Endothelial cell of umbilical vein (primary cell): ENCODE measurements around the gene AMER1. TPM values are rescaled to one million over a fixed set of nuclear protein-coding genes. Genes with fewer than 3 reads are reported as not detected.

Experiments used
- BruUV-seq: library from RNA; stranded (reverse); fragments of 400-500 nt; replicated peaks from 2 replicates; lab custom pipeline; 2021; lab: Mats Ljungman, UMichigan
- CTCF ChIA-PET: fragments of 300-600, 350-600 bp; sonication (Branson Sonifier 250); formaldehyde crosslinking; loops from one replicate; lab custom pipeline; 2021; ENCODE audit warnings: antibody characterized with exemption, inconsistent platforms; lab: Charles Lee
- POLR2A ChIA-PET: fragments of 300-600, 350-600 bp; sonication (Branson Sonifier 250); formaldehyde crosslinking; loops from one replicate; lab custom pipeline; 2021; ENCODE audit warnings: antibody characterized with exemption, inconsistent platforms; lab: Charles Lee
- DNase-seq: peaks from one replicate; pipeline ENCODE4 v3.0.0-alpha.2; 2011; ENCODE audit warnings: low read depth, low spot score
- FAIRE-seq: peaks from 2 replicates; lab custom pipeline; 2011; peaks lifted over from hg19 to GRCh38; lab: Jason Lieb, UNC
- H2AFZ ChIP-seq: 2 replicates; pipeline ENCODE4 v1.6.0; 2012; ENCODE audit warnings: low read depth, low read length, control low read depth, inconsistent platforms
- H3K27ac ChIP-seq: 2 replicates; pipeline ENCODE4 v1.5.1; 2011; ENCODE audit warnings: low read depth, mild to moderate bottlenecking, control low read depth, low read length, moderate library complexity; ENCODE audit not compliant: insufficient read depth
- H3K27me3 ChIP-seq, 2 experiments: 2 replicates each; pipeline versions ENCODE4 v1.6.0 to v1.6.1; 2011; ENCODE audit warnings: low read length in 2 of 2, mixed read lengths in 1 of 2; ENCODE audit not compliant: control insufficient read depth in 2 of 2, insufficient read depth in 2 of 2
- H3K36me3 ChIP-seq, 2 experiments: 2 replicates in 1 of 2; 3 replicates in 1 of 2; pipeline ENCODE4 v1.5.1; 2011; ENCODE audit warnings: low read length in 2 of 2, mild to moderate bottlenecking in 1 of 2, moderate library complexity in 1 of 2; ENCODE audit not compliant: control insufficient read depth in 2 of 2, insufficient read depth in 2 of 2; ENCODE audit errors: extremely low read depth in 1 of 2
- H3K4me1 ChIP-seq: 3 replicates; pipeline ENCODE4 v1.5.1; 2011; ENCODE audit warnings: mild to moderate bottlenecking, low read length; ENCODE audit not compliant: control insufficient read depth, insufficient read depth; ENCODE audit errors: extremely low read depth
- H3K4me2 ChIP-seq: 2 replicates; pipeline ENCODE4 v1.6.1; 2011; ENCODE audit warnings: low read length, control low read depth, mixed read lengths; ENCODE audit not compliant: insufficient read depth
- H3K4me3 ChIP-seq, 3 experiments: fragments of 200-600 bp in 1 of 3; sonication (generic), shearing (Covaris generic) in 1 of 3; replicated peaks in 1 of 3; 2 replicates each; pipeline ENCODE4 v1.5.1; 2011 to 2016; ENCODE audit warnings: control low read depth in 3 of 3, low read length in 3 of 3, mild to moderate bottlenecking in 2 of 3, inconsistent platforms in 1 of 3, low read depth in 1 of 3, moderate library complexity in 1 of 3; ENCODE audit not compliant: insufficient read depth in 1 of 3
- H3K79me2 ChIP-seq: 2 replicates; pipeline ENCODE4 v1.6.0; 2012; ENCODE audit warnings: low read length, inconsistent platforms; ENCODE audit not compliant: control insufficient read depth, insufficient read depth
- H3K9ac ChIP-seq: replicated peaks from 2 replicates; pipeline ENCODE3; 2011; ENCODE audit warnings: low read length, control low read depth; ENCODE audit not compliant: insufficient read depth; ENCODE audit errors: extremely low read depth
- H3K9me1 ChIP-seq: replicated peaks from 3 replicates; pipeline ENCODE4 v1.6.0; 2011; ENCODE audit warnings: mild to moderate bottlenecking, low read length; ENCODE audit not compliant: control insufficient read depth, insufficient read depth; ENCODE audit errors: extremely low read depth
- H3K9me3 ChIP-seq: replicated peaks from 2 replicates; pipeline ENCODE4 v1.5.1; 2012; ENCODE audit warnings: low read length, inconsistent platforms; ENCODE audit not compliant: control insufficient read depth, insufficient read depth
- H4K20me1 ChIP-seq: replicated peaks from 2 replicates; pipeline ENCODE3; 2011; ENCODE audit warnings: mild to moderate bottlenecking, low read length; ENCODE audit not compliant: control insufficient read depth, insufficient read depth; ENCODE audit errors: extremely low read depth
- EZH2 ChIP-seq: IDR thresholded peaks from 2 replicates; pipeline ENCODE4 v1.6.1; 2012; ENCODE audit warnings: borderline replicate concordance, low read depth, mild to moderate bottlenecking, moderate library complexity, low read length, inconsistent platforms; ENCODE audit not compliant: severe bottlenecking
- FOS ChIP-seq: IDR thresholded peaks from 2 replicates; pipeline ENCODE4 v1.6.1; 2011; ENCODE audit warnings: mild to moderate bottlenecking, low read length, moderate library complexity, borderline replicate concordance; ENCODE audit not compliant: insufficient read depth
- MYC ChIP-seq: IDR thresholded peaks from one replicate; pipeline ENCODE4 v1.6.1; 2011; ENCODE audit warnings: mild to moderate bottlenecking, low read depth, low read length
- POLR2A ChIP-seq: IDR thresholded peaks from 2 replicates; pipeline ENCODE4 v1.6.1; 2012; ENCODE audit warnings: low read depth, mild to moderate bottlenecking, control low read depth, low read length
- POLR2AphosphoS5 ChIP-seq: IDR thresholded peaks from 2 replicates; pipeline ENCODE4 v1.6.1; 2012; ENCODE audit warnings: low read depth, mild to moderate bottlenecking, control low read depth, low read length, moderate library complexity; ENCODE audit not compliant: insufficient read depth
- dilution Hi-C: fragments of 300-500 bp; cut with MboI; formaldehyde crosslinking; loops from one replicate; pipeline ENCODE4 v1.15.0; 2019; ENCODE audit warnings: low sequenced_read_pairs; ENCODE audit not compliant: extremely low pct_ligation_motif_present
- intact Hi-C: fragments of 100-400 bp; cut with micrococcal nuclease; formaldehyde crosslinking; loops from one replicate; pipeline ENCODE4 v1.10.0; 2022
- polyA plus RNA-seq, 4 experiments: library from polyadenylated mRNA; depleted of rRNA in 3 of 4; stranded (reverse) in 3 of 4; unstranded in 1 of 4; fragments of >200 nt; gene quantifications; 2 replicates each; pipeline versions ENCODE4 v1.2.1 to v1.2.3, GENCODE V29; 2011 to 2012; ENCODE audit warnings: missing spikeins in 1 of 4
- total RNA-seq: library from RNA; stranded (reverse); gene quantifications from 2 replicates; pipeline ENCODE4 v1.2.3, GENCODE V29; 2021
- TF ChIP-seq, protein P1 (sequence below): IDR thresholded peaks from 2 replicates; pipeline ENCODE4 v1.6.1; 2011; ENCODE audit not compliant: insufficient read depth, insufficient read length
- TF ChIP-seq, protein P2 (sequence below), 2 donors: IDR thresholded peaks; 1 replicate in 1 of 2; 2 replicates in 1 of 2; pipeline ENCODE4 v1.5.1; 2011; ENCODE audit warnings: low read length in 2 of 2, mild to moderate bottlenecking in 2 of 2, moderate library complexity in 2 of 2, control low read depth in 1 of 2, inconsistent platforms in 1 of 2, low read depth in 1 of 2; ENCODE audit not compliant: insufficient read depth in 1 of 2; ENCODE audit errors: extremely low read depth in 1 of 2

Gene AMER1
- total and polyA plus RNA-seq, 2 donors (not counting 3 experiments of a cell fraction or from before 2014, with no cell fraction given): 0.76 to 2.0 TPM

DNA sequence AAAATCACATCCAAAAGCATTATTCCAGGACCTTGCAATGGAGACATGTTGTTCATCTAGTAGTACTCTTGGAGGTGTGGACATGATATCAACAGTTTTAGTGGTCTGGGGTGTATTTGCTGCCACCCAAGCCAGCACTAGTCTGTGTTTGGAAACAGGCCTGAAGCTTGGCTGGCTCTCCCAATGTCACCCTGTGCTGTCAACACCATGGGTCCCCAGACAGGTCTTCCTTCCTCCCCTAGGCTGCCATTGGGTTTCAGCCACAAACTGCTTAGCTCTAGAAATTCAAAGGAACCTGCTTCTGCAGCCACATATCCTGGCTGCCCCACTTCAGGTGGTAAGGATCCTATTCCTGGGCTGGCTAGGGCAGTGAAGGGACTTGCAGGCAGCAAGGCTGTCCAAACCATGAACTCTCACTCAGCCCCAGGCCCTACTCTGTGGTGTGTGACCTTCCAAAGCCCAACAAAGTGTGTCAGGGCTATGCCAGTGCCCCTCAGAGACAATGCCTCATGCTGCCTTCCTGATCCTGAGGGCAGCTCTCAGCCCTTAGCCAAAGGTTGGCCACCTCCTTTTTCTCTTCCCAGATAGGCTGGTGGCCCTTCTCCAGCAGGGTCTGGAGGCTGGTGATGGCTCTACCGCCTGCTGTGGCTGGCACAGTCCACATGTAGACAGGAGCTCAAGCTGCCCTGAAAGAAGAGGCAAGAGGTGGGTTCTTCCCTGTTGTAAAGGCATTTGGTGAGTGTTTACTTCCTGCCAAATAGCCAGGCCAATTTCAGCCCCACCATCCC is 18.3 kb downstream of the AMER1 start:
- no peak overlapping the region for H3K9ac ChIP-seq
- no peaks in the 10 kb centered on the region for H3K4me1 ChIP-seq
- H3K4me2 ChIP-seq: no peak overlapping the region
- H3K79me2 ChIP-seq: no peaks in the 10 kb centered on the region
- no peak overlapping the region for H2AFZ ChIP-seq
- FAIRE-seq (no peak), DNase-seq (no peak)
- H3K27ac ChIP-seq: no peak overlapping the region
- no peak overlapping the region for H3K4me3 ChIP-seq
- no peaks in the 10 kb centered on the region for H3K9me1 ChIP-seq
- no peaks in the 10 kb centered on the region for H4K20me1 ChIP-seq
- H3K27me3 ChIP-seq: no peaks in the 10 kb centered on the region
- intact Hi-C loops: no loop called here
- TF ChIP-seq EZH2: no peak
- no peak for TF ChIP-seq MYC
- TF ChIP-seq POLR2AphosphoS5: no peak
- no peak for TF ChIP-seq FOS
- no peak for TF ChIP-seq POLR2A
- TF ChIP-seq, protein P1, sequence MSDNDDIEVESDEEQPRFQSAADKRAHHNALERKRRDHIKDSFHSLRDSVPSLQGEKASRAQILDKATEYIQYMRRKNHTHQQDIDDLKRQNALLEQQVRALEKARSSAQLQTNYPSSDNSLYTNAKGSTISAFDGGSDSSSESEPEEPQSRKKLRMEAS: no peak
- TF ChIP-seq, protein P2, sequence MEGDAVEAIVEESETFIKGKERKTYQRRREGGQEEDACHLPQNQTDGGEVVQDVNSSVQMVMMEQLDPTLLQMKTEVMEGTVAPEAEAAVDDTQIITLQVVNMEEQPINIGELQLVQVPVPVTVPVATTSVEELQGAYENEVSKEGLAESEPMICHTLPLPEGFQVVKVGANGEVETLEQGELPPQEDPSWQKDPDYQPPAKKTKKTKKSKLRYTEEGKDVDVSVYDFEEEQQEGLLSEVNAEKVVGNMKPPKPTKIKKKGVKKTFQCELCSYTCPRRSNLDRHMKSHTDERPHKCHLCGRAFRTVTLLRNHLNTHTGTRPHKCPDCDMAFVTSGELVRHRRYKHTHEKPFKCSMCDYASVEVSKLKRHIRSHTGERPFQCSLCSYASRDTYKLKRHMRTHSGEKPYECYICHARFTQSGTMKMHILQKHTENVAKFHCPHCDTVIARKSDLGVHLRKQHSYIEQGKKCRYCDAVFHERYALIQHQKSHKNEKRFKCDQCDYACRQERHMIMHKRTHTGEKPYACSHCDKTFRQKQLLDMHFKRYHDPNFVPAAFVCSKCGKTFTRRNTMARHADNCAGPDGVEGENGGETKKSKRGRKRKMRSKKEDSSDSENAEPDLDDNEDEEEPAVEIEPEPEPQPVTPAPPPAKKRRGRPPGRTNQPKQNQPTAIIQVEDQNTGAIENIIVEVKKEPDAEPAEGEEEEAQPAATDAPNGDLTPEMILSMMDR (IDR thresholded peaks at IDR 0.05; ENCODE audit: extremely low read depth in 1 of 2, insufficient read depth in 1 of 2, low read depth in 1 of 2, low read length in 2 of 2): no peak
- H3K9me3 ChIP-seq: no peaks in the 10 kb centered on the region
- dilution Hi-C loops: no loop called here
- POLR2A ChIA-PET: no interaction called here
- BruUV-seq: no TSS peak
- H3K36me3 ChIP-seq: peaks cover 0 to 3% of the 10 kb centered on the region in 2 experiments
- CTCF ChIA-PET: no interaction called here
